Measurements from ENCODE around the gene ATF5. TPM values are rescaled to one million over a fixed set of nuclear protein-coding genes. Genes with fewer than 3 reads are reported as not detected.

ATF5 gene
- total and polyA plus RNA-seq, 2 experiments from 2014 or later = 23.8 to 34.4 TPM

DNA sequence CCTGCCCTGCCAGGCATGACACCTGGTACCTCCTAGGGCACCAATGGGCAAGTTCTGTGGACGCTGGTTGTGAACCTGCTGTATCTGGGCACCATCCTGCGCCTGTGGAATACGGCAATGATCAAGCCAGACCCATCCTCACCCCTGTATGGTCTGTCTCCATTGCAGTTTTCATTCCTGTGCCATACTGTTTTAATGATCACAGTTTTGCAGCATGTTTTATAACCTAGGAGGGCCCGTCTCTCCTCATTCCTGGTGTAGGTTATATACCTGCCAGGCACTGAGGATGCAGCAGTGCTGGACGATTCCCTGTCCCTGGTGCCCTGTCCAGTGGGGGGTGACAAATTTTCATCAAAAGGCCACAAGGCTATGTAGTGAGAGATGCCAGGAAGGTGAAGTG is 45.9 kb upstream of the ATF5 start:
- Histone ChIP-seq H2AFZ (no peak overlapping the region), H3K4me1 (ENCODE audit: insufficient read depth) (peaks cover 10% of the 10 kb centered on the region), H3K9me3 (ENCODE audit: low read depth) (no peaks in the 10 kb centered on the region), H4K20me1 (ENCODE audit: insufficient read depth, poor library complexity, severe bottlenecking) (no peaks in the 10 kb centered on the region), H3K27ac (no peak overlapping the region), H3K36me3 (replicated peaks; ENCODE audit: insufficient read depth, low read depth) (peaks cover 8% of the 10 kb centered on the region), H3K4me2 (no peak overlapping the region), H3K4me3 (no peak overlapping the region), H3K9me2 (replicated peaks; ENCODE audit: insufficient read depth) (no peaks in the 10 kb centered on the region), H3K27me3 (no peaks in the 10 kb centered on the region), H3K79me2 (peaks cover 17% of the 10 kb centered on the region)
- TF ChIP-seq EZH2 (IDR thresholded peaks at IDR 0.05; ENCODE audit: borderline replicate concordance) (no peak), EZH2phosphoT487 (IDR thresholded peaks at IDR 0.05; ENCODE audit: low read depth, severe bottlenecking, unreplicated experiment) (no peak)
- 97% methylated on average over 5 of the region's 5 CpGs for WGBS (ENCODE audit: low lambda C conversion rate, missing lambda C conversion rate)
- no peak for DNase-seq (ENCODE audit: low spot score)

DNA sequence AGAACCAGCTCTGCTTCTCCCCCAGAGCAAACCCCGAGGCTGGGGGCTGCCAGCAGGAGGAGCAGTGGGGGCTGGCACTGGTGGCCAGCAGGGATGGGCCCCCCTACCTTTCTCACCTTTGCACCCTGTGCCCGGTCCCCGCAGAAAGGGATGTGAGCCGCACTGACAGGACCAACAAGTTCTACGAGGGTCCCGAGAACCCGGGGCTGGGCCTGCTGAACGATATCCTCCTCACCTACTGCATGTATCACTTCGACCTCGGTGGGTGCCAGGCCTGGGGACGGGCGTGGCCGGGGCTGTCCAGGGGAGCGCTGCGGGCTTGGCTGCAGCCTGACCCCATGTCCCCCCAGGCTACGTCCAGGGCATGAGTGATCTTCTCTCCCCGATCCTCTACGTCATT is 44.9 kb upstream of the ATF5 start:
- no peak overlapping the region for H3K4me2 ChIP-seq
- no peaks in the 10 kb centered on the region for H3K9me3 ChIP-seq (ENCODE audit: low read depth)
- H3K4me1 ChIP-seq (ENCODE audit: insufficient read depth) = peaks cover 2% of the 10 kb centered on the region
- H4K20me1 ChIP-seq (ENCODE audit: insufficient read depth, poor library complexity, severe bottlenecking) = no peaks in the 10 kb centered on the region
- H3K27ac ChIP-seq = no peak overlapping the region
- no peak overlapping the region for H3K4me3 ChIP-seq
- DNase-seq (ENCODE audit: low spot score) = no peak
- H3K36me3 ChIP-seq (replicated peaks; ENCODE audit: insufficient read depth, low read depth) = peaks cover 8% of the 10 kb centered on the region
- H3K79me2 ChIP-seq = peaks cover 8% of the 10 kb centered on the region
- H2AFZ ChIP-seq = no peak overlapping the region
- no peaks in the 10 kb centered on the region for H3K9me2 ChIP-seq (replicated peaks; ENCODE audit: insufficient read depth)
- TF ChIP-seq EZH2phosphoT487 (IDR thresholded peaks at IDR 0.05; ENCODE audit: low read depth, severe bottlenecking, unreplicated experiment) (no peak), EZH2 (IDR thresholded peaks at IDR 0.05; ENCODE audit: borderline replicate concordance) (no peak)
- TF ChIP-seq, protein P1, sequence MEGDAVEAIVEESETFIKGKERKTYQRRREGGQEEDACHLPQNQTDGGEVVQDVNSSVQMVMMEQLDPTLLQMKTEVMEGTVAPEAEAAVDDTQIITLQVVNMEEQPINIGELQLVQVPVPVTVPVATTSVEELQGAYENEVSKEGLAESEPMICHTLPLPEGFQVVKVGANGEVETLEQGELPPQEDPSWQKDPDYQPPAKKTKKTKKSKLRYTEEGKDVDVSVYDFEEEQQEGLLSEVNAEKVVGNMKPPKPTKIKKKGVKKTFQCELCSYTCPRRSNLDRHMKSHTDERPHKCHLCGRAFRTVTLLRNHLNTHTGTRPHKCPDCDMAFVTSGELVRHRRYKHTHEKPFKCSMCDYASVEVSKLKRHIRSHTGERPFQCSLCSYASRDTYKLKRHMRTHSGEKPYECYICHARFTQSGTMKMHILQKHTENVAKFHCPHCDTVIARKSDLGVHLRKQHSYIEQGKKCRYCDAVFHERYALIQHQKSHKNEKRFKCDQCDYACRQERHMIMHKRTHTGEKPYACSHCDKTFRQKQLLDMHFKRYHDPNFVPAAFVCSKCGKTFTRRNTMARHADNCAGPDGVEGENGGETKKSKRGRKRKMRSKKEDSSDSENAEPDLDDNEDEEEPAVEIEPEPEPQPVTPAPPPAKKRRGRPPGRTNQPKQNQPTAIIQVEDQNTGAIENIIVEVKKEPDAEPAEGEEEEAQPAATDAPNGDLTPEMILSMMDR (IDR thresholded peaks at IDR 0.05; ENCODE audit: poor library complexity) = no peak
- H3K27me3 ChIP-seq = no peaks in the 10 kb centered on the region
- WGBS (ENCODE audit: low lambda C conversion rate, missing lambda C conversion rate) = 92% methylated on average over 12 of the region's 18 CpGs

DNA sequence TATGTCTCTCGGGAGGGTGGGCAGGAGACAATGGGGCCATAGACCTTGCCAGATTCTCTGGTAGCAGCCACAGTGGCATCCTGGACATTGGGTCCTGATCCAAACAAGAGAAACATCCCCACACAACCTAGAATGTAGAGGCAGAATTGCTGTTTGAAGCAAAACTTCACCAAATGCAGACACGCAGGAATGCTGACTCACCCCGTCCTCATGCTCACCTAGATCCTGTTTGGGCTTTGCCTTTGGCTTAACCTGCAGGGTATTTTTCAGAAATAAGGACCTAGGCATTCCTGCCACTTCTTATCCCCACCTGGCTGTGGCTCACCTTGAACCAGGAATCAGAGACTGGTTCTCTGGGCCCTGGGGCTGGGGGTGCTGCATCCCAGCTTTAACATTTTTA is 44.2 kb upstream of the ATF5 start:
- H3K36me3 ChIP-seq (replicated peaks; ENCODE audit: insufficient read depth, low read depth) = peaks cover 8% of the 10 kb centered on the region

DNA sequence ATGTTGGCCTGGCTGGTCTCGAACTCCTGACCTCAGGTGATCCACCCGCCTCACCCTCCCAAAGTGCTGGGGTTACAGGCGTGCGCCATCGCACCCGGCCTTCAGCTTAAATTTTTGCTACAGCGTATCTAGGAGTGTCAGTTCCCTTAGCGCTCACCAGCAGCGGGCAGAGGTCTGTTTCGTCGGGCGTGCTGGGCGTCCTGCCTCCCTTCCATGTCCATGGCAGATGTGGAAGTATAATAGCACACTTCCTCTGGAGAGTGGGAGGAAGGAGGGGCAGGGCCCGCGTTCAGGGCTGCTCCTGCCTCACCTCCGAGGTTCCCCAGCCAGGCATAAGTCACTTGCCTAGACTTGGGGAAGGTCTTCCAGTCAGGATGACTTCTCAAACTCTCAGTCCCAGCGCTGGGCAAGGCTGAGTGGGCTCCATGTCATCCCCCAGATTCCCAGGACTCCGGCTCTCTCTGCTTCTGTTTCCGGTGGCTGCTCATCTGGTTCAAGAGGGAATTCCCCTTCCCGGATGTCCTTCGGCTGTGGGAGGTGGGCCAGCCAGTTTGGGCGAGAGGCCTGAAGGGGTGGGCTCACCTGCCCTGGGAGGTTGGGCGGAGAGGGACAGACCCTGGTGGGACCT is 41.9 kb upstream of the ATF5 start:
- no peak overlapping the region for H3K27ac ChIP-seq
- H3K79me2 ChIP-seq = no peaks in the 10 kb centered on the region
- no peaks in the 10 kb centered on the region for H3K27me3 ChIP-seq
- no peak overlapping the region for H3K4me2 ChIP-seq
- no peak overlapping the region for H2AFZ ChIP-seq
- peaks cover 7% of the 10 kb centered on the region for H3K4me1 ChIP-seq (ENCODE audit: insufficient read depth)
- H4K20me1 ChIP-seq (ENCODE audit: insufficient read depth, poor library complexity, severe bottlenecking) = no peaks in the 10 kb centered on the region
- H3K36me3 ChIP-seq (replicated peaks; ENCODE audit: insufficient read depth, low read depth) = peaks cover 8% of the 10 kb centered on the region
- H3K4me3 ChIP-seq = no peak overlapping the region
- 92% methylated on average over 23 of the region's 23 CpGs for WGBS (ENCODE audit: low lambda C conversion rate, missing lambda C conversion rate)
- TF ChIP-seq EZH2 (IDR thresholded peaks at IDR 0.05; ENCODE audit: borderline replicate concordance) (no peak), EZH2phosphoT487 (IDR thresholded peaks at IDR 0.05; ENCODE audit: low read depth, severe bottlenecking, unreplicated experiment) (no peak)
- TF ChIP-seq, protein P1 (IDR thresholded peaks at IDR 0.05; ENCODE audit: poor library complexity) = no peak
- DNase-seq (ENCODE audit: low spot score) = no peak
- H3K9me2 ChIP-seq (replicated peaks; ENCODE audit: insufficient read depth) = no peaks in the 10 kb centered on the region
- no peaks in the 10 kb centered on the region for H3K9me3 ChIP-seq (ENCODE audit: low read depth)

More for the DNA sequence above, 44.2 kb upstream of the ATF5 start:
- Histone ChIP-seq H2AFZ (no peak overlapping the region), H3K9me2 (replicated peaks; ENCODE audit: insufficient read depth) (no peaks in the 10 kb centered on the region), H3K79me2 (peaks cover 3% of the 10 kb centered on the region), H3K4me2 (no peak overlapping the region), H3K27ac (no peak overlapping the region), H3K9me3 (ENCODE audit: low read depth) (no peaks in the 10 kb centered on the region), H4K20me1 (ENCODE audit: insufficient read depth, poor library complexity, severe bottlenecking) (no peaks in the 10 kb centered on the region), H3K27me3 (no peaks in the 10 kb centered on the region), H3K4me3 (no peak overlapping the region), H3K4me1 (ENCODE audit: insufficient read depth) (peaks cover under 1% of the 10 kb centered on the region)
- TF ChIP-seq, protein P1 (IDR thresholded peaks at IDR 0.05; ENCODE audit: poor library complexity) = no peak
- TF ChIP-seq EZH2phosphoT487 (IDR thresholded peaks at IDR 0.05; ENCODE audit: low read depth, severe bottlenecking, unreplicated experiment) (no peak), EZH2 (IDR thresholded peaks at IDR 0.05; ENCODE audit: borderline replicate concordance) (no peak)
- DNase-seq (ENCODE audit: low spot score) = no peak
- WGBS (ENCODE audit: low lambda C conversion rate, missing lambda C conversion rate) = 98% methylated on average over 3 of the region's 3 CpGs
